Raji (cell line): ENCODE measurements around the gene MEIS2.

Experiments
- POLR2A ChIP-seq: IDR thresholded peaks from 2 replicates; pipeline ENCODE4 v1.6.1; 2011; ENCODE audit warnings: low read depth, low read length, control low read depth; ENCODE audit not compliant: insufficient read depth

MEIS2 gene

GRCh38 chr15:36880224-36880912 is 220.0 kb downstream of the MEIS2 start:
- no peak for TF ChIP-seq POLR2A

- no peak for TF ChIP-seq POLR2A
These were observed 220.7 kb downstream of the MEIS2 start for GRCh38 chr15:36879568-36880222.

GRCh38 chr15:36878684-36879262 is 221.6 kb downstream of the MEIS2 start:
- no peak for TF ChIP-seq POLR2A

GRCh38 chr15:36877796-36878683 is 222.3 kb downstream of the MEIS2 start:
- TF ChIP-seq POLR2A, result no peak

- no peak for TF ChIP-seq POLR2A
These were observed 223.1 kb downstream of the MEIS2 start for GRCh38 chr15:36877294-36877693.

GRCh38 chr15:36875740-36876334 is 224.5 kb downstream of the MEIS2 start:
- TF ChIP-seq POLR2A, result no peak

GRCh38 chr15:36874930-36875329 is 225.4 kb downstream of the MEIS2 start:
- TF ChIP-seq POLR2A, result no peak

- no peak for TF ChIP-seq POLR2A
These were observed 232.9 kb downstream of the MEIS2 start for GRCh38 chr15:36867436-36867835.

- no peak for TF ChIP-seq POLR2A
These were observed 233.5 kb downstream of the MEIS2 start for GRCh38 chr15:36866896-36867295.

- no peak for TF ChIP-seq POLR2A
These were observed 236.8 kb downstream of the MEIS2 start for GRCh38 chr15:36863570-36863969.

GRCh38 chr15:36860792-36861191 is 239.6 kb downstream of the MEIS2 start:
- no peak for TF ChIP-seq POLR2A

GRCh38 chr15:36858423-36858822 is 241.9 kb downstream of the MEIS2 start:
- no peak for TF ChIP-seq POLR2A

GRCh38 chr15:36856339-36856973 is 243.9 kb downstream of the MEIS2 start:
- TF ChIP-seq POLR2A, result no peak

- no peak for TF ChIP-seq POLR2A
These were observed 249.5 kb downstream of the MEIS2 start for GRCh38 chr15:36850864-36851263.

GRCh38 chr15:36845270-36845669 is 255.1 kb downstream of the MEIS2 start:
- no peak for TF ChIP-seq POLR2A

GRCh38 chr15:36844534-36844998 is 255.8 kb downstream of the MEIS2 start:
- no peak for TF ChIP-seq POLR2A
